ENCODE results near the gene PPP2R3B.
"Not testable (repeated sequence)": the region's sequence is repeated elsewhere in the genome, so short reads cannot be mapped to it uniquely, and the experiment has no call there.

PPP2R3B gene

GRCh38 chrX:352582-353314, 34.0 kb downstream of the PPP2R3B start:
- DNase-seq = no peak

GRCh38 chrX:352181-352580, 34.5 kb downstream of the PPP2R3B start:
- DNase-seq = no peak

- no peak for DNase-seq
Measured at GRCh38 chrX:351736-352135, 35.0 kb downstream of the PPP2R3B start.

DNA sequence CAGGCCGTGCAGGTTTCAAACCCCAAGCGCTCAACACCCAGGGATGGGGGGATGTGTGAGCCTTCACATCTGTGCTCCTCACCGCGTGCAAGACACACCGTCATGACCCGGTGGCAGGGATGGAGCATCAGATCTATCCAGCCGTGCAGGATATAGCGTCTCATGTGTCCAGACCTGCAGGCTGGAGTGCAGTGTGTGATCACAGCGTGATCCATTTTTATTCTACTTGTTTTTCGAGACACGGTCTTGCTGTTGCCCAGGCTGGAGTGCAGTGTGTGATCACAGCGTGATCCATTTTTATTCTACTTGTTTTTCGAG, 35.4 kb downstream of the PPP2R3B start:
- not testable (repeated sequence) for DNase-seq

DNA sequence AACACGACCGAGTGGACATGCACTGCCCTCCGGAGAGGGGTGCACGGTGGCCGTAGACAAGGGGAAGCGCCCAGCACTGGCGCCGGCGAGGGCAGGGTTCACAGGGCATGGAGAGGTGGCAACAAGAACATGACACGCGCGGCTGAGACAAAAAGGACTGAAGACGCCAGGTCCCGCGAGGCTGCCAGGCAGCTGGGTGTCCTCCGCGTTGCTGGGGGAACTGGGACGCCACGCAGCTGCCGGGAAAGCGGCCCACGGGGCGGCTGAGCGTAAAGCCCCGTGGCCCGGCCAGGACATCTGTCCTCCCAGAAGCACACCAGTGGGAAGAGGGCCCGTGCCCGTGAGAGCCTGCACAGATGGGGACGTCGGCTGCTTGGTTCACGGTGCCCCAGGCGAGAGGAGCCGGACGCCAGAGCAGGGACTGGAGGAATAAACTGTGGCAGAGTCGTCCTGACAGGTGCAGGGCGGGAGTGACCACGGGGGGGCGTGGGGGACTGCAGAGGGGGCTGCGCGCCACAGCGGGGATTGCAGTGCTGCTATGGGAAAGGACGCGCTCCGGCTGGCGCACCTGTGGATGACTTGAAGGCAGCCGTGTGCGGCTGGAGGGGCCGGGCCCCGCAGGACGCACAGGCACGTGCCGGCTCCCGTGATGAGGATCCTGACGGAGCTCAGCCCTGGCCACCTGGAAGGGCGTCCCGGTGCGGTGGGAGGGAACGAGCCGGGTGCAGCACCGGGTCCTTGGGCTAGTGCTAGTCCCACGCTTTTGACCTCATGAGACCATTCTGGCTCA, 36.0 kb downstream of the PPP2R3B start:
- DNase-seq = no peak

DNA sequence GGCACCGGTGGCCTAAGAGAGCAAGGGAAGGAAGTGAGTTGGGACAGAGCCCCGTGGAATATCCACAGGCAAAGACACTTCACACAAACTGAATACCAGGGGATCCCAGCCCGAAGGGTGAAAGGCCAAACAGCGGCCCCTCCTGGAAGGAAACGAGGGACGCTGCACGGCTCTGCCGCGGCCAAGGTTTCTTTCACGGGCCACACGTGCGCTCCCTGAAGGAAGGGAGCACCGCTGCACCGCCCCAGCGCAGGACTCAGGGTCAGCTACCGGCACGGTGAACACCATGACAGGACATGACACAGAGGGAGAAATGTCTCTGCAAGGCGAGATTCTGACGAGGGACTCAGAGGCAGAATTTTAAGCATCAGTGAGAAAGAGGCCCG, 36.6 kb downstream of the PPP2R3B start:
- no peak for DNase-seq

- no peak for DNase-seq
Measured at GRCh38 chrX:349702-350101, 37.0 kb downstream of the PPP2R3B start.

DNA sequence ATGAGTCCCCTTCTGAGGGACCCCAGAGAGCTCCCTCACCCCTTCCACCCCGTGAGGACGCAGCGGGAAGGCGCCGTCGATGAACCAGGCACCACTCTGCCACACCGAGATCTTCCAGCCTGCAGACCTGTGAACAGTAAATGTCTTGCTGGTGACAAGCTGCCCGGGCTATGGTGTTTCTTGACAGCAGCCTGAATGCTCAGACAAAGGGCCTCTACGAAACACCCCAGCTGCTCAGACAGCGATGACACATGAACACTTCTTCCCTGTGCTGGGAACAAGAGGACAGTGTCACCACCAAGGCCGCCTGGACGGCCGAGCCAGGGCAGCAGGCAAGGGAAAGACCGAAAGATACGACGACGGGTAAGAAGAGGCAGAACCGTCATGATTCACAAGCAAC, 37.5 kb downstream of the PPP2R3B start:
- DNase-seq = no peak

DNA sequence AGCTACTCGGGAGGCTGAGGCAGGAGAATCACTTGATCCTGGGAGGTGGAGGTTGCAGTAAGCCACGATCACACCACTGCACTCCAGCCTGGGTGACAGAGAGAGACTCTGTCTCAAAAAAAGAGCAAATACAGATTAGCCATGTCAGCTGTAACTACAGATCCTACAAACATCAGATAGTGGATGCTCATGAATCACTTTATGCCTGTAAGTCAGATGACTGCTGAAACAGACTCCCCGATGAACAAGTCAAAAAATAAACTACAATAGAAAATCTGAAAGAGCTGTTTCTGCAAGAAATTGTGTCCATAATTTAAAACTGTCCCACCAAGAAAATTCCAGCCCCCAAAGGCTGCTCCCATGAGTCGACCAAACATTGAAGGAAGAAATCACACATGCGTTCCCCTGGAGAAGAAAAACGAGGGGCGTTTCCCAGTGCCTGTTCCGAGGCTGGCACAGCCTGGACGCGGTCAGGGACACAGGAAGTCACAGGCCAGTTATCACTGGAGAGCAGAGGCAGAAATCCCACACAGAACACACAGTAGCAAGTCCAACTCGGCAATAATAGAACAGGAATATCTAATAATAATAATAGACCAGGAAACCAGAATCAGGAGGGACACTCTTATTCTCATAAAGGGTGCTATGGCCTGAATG, 38.1 kb downstream of the PPP2R3B start:
- no peak for DNase-seq

DNA sequence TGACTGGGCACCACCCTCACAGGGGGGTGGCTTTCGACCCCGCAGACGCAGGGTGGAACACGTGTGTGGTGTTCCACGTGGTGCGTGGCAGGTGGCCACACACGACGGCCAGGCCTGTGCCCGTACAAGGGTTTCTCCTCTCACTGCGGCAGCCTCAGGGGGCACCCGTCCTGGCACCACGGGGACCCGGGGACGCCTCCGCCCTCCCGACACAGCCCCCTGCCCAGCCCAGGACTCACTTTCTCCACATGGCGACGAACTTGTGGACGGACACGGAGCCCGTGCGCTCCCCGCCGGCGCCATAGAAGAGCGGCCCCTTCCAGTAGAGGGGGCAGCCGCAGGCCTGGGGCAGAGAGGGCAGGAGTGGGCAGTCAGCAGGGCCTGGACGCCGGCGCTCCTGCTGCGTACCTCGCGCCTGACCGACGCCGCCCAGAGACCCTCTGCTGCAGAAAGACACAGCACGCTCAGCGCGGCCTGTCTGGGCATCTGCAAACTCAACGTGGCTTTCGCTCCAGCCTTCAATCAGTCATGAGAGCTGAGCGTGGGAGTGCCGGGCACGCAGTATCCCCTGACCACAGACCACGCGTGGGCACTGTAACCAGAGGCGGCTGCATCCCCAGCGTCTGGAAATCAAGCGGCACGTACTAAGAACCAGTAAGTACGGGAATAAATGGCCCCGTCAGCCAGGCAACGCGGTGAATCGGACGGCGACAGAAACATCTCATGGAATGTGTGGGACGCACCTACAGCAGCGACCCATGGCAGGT, 39.2 kb downstream of the PPP2R3B start:
- DNase-seq = no peak

DNA sequence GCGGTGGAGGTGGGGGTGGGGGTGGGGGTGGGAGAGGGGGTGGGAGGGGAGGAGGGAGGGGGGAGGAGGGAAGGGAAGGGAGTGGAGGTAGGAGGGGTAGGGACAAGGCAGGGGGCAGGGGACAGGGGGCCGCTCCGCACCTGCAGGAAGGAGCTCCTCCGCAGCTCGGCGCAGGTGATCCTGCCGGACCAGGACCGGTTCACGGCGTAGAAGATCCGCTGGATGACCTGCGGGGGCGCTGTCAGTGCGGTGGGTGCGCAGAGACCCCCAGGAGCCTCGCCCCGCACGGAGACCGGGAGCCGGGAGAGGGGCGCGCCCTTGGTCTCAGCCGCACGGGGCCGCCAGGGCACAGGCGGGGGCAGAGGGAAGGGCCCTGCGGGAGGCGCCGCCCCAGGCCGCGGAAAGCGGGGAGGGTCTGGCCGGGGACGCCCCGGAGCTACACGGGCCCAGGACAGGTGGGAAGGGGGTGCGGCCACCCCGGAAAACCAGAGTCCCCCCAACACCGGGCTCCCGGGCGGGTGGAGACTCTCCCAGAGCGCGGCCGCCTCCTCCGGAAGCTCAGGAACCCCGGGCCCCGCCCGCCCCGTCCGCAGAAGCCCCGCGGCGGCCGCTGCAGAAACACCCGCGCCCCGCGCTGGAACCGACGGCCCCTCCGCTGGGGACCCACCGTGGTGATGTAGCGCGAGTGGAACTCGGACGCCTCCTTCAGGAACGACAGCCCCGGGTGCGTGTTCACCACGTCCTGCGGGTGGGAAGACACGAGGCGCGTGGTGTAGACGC, 40.5 kb downstream of the PPP2R3B start:
- DNase-seq = no peak

DNA sequence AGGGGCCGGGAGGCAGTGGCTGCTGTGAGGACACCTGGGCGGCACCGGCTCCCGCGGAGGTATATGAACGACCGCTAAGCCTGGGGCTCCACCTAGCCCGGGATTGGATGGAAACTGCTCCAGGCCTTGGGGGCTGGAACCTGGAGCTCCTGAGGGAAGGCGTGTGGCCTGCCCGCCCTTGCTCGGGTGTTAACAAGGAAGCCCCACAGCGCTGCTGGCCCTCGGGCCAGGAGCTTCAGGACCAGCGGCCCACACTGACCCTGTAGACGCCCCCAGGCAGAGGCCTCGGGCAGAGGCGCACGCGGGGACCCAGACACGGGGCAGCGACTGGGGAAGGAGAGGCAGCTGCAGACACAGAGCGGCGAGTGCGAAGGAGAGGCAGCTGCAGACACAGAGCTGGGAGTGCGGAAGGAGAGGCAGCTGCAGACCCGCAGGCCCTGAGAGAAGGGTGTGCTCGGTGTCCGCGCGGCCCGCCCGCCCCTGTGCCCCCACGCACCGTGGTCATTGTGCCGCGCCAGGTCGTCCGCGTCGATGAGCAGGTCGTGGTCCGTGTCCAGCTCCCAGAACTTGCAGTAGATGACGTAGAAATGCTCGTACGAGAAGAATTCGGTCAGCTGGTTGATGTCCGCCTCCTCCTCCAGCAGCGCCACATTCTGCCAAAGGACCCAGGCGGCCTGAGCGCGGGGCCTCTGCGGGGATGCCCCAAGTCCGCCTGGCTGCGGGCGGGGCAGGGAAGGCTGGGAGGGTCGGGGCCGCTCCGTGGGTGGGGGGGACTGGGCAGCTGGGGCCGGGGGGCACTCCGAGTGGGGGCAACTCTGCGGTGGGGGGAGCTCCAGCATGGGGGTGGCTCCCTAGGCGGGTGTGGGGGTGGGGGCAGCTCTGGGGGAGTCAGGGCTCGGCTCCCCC, 41.4 kb downstream of the PPP2R3B start:
- DNase-seq = no peak

- DNase-seq = no peak
Measured at GRCh38 chrX:344371-344901, 42.3 kb downstream of the PPP2R3B start.

GRCh38 chrX:341541-342101, 45.1 kb downstream of the PPP2R3B start:
- DNase-seq = no peak

- no peak for DNase-seq
Measured at GRCh38 chrX:340641-341423, 45.9 kb downstream of the PPP2R3B start.

- no peak for DNase-seq
Measured at GRCh38 chrX:340121-340520, 46.6 kb downstream of the PPP2R3B start.

DNA sequence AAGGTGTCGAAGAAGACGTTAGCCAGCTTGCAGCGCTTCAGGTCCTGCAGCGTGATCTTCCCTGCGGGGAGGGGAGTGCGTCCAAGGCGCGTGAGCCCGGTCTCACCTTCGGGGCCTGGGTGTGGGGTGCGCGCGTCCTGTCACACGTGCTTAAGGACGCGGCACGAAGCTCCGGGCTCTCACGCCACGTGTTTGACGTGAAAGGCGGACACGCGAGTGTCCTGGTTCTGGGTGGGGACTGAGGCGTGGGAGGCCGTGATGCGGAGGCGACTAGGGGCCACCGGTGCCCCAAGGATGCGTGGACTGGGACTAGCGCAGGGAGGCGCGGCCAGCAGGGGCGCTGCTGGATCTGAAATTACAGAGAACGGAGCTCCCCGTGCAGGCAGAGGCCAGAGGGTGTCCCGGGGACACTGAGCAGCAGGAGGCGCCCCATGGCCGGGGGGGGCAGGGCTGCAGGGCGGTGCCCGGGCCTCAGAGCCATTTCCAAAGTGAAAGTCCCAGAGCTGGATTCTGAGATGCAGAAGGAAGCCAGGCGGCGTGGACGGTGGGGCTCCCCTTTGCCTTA, 47.8 kb downstream of the PPP2R3B start:
- DNase-seq = no peak

- no peak for DNase-seq
Measured at GRCh38 chrX:338281-338835, 48.3 kb downstream of the PPP2R3B start.

DNA sequence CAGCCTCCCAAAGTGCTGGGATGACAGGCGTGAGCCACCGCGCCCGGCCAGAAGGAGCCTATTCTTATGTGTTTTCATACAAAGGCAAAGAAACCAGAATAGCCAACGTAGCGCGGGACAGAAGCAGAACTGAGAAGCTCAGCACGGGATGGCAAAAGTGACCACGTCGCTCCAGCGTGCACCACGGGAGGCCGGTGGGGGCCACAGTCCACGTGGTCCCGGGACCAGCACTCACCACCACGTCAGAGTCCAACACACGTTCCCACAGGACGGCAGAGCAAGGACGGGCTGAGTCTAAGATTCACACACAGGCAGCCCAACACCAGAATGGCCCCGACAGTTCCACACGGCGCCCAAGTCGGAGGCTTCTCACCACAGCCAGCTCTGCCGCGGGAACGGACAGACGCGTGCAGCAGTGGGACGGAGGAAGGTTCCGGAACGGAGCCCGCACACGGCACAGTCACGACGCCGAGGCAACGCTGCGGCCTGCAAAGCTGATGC, 49.3 kb downstream of the PPP2R3B start:
- DNase-seq = no peak

Measured in hematopoietic multipotent progenitor cell treated with erythropoietin and hydrocortisone succinate and interleukin-3 and kit ligand, for 6 days (in vitro differentiated cells).